ENCODE measurements around the gene SDR9C7. TPM values are rescaled to one million over a fixed set of nuclear protein-coding genes. Genes with fewer than 3 reads are reported as not detected.
"Not testable (repeated sequence)": the region's sequence is repeated elsewhere in the genome, so short reads cannot be mapped to it uniquely, and the experiment has no call there.

SDR9C7 gene
- total RNA-seq, 2 donors from 2014 or later = not detected

DNA sequence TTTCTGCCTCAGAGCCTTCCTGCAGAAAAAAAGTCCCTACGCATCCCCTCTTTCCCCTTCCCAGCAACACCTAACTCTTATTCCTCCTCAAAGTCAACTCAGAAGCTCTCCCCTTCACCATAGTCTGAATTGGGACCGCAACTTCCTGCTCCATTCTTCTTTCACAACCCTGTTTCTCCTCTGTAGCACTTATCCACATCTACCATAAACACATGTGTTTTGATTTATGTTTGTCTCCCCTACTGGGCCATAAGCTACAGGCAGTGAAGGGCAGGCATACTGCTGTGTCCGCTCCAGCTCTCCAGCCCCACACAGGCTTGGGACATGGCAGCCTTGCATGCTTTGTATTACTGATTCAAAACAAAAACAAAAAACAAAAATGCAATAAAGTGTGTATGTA is 5.9 kb downstream of the SDR9C7 start:
- Histone ChIP-seq H3K36me3 (no peaks in the 10 kb centered on the region), H3K27me3 (no peaks in the 10 kb centered on the region), H3K9me3 (no peaks in the 10 kb centered on the region), H3K9ac (ENCODE audit: low read depth in 2 of 2, low read length in 2 of 2) (no peak overlapping the region), H3K27ac (no peak overlapping the region), H3K4me3 (no peak overlapping the region), H3K4me1 (no peaks in the 10 kb centered on the region)
- no peak for DNase-seq
- intact Hi-C loops (cut with DNase I) = no loop called here
- TF ChIP-seq, protein P1, sequence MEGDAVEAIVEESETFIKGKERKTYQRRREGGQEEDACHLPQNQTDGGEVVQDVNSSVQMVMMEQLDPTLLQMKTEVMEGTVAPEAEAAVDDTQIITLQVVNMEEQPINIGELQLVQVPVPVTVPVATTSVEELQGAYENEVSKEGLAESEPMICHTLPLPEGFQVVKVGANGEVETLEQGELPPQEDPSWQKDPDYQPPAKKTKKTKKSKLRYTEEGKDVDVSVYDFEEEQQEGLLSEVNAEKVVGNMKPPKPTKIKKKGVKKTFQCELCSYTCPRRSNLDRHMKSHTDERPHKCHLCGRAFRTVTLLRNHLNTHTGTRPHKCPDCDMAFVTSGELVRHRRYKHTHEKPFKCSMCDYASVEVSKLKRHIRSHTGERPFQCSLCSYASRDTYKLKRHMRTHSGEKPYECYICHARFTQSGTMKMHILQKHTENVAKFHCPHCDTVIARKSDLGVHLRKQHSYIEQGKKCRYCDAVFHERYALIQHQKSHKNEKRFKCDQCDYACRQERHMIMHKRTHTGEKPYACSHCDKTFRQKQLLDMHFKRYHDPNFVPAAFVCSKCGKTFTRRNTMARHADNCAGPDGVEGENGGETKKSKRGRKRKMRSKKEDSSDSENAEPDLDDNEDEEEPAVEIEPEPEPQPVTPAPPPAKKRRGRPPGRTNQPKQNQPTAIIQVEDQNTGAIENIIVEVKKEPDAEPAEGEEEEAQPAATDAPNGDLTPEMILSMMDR (IDR thresholded peaks at IDR 0.05) = no peak

DNA sequence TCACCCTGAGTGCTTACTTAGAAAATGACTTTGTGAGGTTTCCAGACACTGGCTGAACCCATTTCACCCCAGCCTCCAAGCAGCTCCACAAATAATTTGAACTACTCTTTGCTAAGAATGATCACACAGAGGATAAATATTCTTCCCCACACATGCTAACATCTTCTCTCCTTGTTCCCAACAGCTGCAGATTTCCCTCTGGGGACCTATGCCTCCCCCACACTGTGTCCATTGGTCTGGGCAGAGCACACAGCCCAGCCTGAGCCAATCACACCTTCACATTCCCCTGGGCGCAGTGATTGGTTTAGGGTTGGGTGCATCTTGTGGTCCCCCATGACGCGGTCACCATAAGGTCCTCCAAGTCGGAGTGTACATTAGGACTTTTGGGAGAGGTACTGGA is 6.9 kb downstream of the SDR9C7 start:
- no peaks in the 10 kb centered on the region for H3K4me1 ChIP-seq
- H3K36me3 ChIP-seq = no peaks in the 10 kb centered on the region
- no peak overlapping the region for H3K9ac ChIP-seq (ENCODE audit: low read depth in 2 of 2, low read length in 2 of 2)
- no peaks in the 10 kb centered on the region for H3K9me3 ChIP-seq
- TF ChIP-seq, protein P1 (IDR thresholded peaks at IDR 0.05) = no peak
- H3K27me3 ChIP-seq = no peaks in the 10 kb centered on the region
- H3K27ac ChIP-seq = no peak overlapping the region
- no peak for DNase-seq
- H3K4me3 ChIP-seq = no peak overlapping the region
- intact Hi-C loops (cut with DNase I) = no loop called here

DNA sequence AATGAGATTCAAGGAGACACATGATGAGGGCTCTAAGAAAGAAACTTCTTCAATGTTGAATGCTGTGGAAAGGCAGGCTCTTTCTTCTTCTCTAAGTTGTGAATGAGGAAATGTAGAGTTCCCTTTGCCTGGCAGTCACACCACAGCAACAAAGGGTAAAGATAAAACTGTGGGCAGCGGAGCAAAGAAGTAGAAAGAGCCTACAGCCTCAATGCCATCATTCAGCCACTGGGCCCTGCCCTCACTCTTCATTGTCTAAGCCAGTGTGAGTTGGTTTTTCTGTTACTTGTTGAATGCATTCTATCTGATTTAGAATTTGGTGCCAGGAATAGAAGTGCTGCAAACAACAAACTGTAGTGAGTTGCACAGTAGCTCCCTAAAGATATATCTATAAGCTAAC is 12.2 kb downstream of the SDR9C7 start:
- no peaks in the 10 kb centered on the region for H3K27me3 ChIP-seq
- no peaks in the 10 kb centered on the region for H3K36me3 ChIP-seq
- DNase-seq = no peak
- H3K4me3 ChIP-seq = no peak overlapping the region
- no peaks in the 10 kb centered on the region for H3K4me1 ChIP-seq
- H3K27ac ChIP-seq = no peak overlapping the region
- no peak overlapping the region for H3K9ac ChIP-seq (ENCODE audit: low read depth in 2 of 2, low read length in 2 of 2)
- intact Hi-C loops (cut with DNase I) = no loop called here
- no peaks in the 10 kb centered on the region for H3K9me3 ChIP-seq
- TF ChIP-seq, protein P1 (IDR thresholded peaks at IDR 0.05) = no peak

DNA sequence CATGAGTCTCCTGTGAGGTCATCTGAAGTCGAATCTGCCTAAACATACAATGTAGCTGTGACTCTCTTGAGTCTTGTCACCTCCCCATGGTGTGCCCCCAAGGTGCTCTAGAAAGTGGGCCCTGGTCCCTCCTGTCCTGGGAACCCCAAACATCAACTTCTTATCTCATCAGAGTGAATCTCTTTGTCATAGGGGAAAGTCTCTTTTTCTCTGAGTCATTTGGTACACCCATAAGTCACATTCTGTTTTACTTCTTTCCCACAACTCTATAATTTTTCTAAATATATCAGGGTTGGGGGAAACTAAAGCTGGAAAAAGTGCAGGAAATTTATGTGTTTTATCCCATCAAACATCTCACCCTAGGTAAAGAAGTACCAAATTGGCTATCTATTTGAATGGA is 12.9 kb downstream of the SDR9C7 start:
- TF ChIP-seq, protein P1 (IDR thresholded peaks at IDR 0.05) = no peak
- Histone ChIP-seq H3K9ac (ENCODE audit: low read depth in 2 of 2, low read length in 2 of 2) (no peak overlapping the region), H3K27me3 (no peaks in the 10 kb centered on the region), H3K27ac (no peak overlapping the region), H3K9me3 (no peaks in the 10 kb centered on the region), H3K4me3 (no peak overlapping the region), H3K4me1 (no peaks in the 10 kb centered on the region), H3K36me3 (no peaks in the 10 kb centered on the region)
- intact Hi-C loops (cut with DNase I) = no loop called here
- DNase-seq = no peak

DNA sequence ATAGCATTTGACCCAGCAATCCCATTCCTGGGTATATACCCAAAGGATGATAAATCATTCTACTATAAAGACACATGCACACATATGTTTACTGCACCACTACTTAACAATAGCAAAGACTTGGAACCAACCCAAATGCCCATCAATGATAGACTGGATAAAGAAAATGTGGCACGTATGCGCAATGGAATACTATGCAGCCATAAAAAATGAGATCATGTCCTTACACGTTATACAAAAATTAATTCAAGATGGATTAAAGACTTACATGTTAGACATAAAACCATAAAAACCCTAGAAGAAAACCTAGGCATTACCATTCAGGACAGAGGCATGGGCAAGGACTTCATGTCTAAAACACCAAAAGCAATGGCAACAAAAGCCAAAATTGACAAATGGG is 16.1 kb downstream of the SDR9C7 start:
- H3K9ac ChIP-seq (ENCODE audit: low read depth in 2 of 2, low read length in 2 of 2); H3K27ac ChIP-seq; H3K27me3 ChIP-seq; intact Hi-C loops (cut with DNase I); DNase-seq; H3K4me3 ChIP-seq; H3K36me3 ChIP-seq; H3K4me1 ChIP-seq; H3K9me3 ChIP-seq: not testable (repeated sequence)

DNA sequence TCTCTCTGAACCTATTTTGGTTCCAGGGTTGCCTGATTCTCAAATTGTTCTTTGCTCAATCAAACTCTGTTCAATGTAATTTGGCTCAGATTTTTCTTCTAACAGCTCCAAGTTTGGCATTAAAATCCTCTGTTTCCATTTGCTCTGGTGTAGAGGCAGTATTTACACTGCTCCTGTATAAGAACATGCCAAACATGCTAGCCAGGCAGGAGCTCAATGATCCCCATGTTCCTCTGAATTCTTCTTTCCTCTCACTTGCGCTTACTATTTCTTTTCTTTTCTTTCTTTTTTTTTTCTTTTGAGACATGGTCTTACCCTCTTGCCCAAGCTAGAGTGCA is 17.2 kb downstream of the SDR9C7 start:
- Histone ChIP-seq H3K36me3 (no peaks in the 10 kb centered on the region), H3K9me3 (no peaks in the 10 kb centered on the region), H3K4me1 (no peaks in the 10 kb centered on the region), H3K27ac (no peak overlapping the region), H3K27me3 (no peaks in the 10 kb centered on the region), H3K4me3 (no peak overlapping the region), H3K9ac (ENCODE audit: low read depth in 2 of 2, low read length in 2 of 2) (no peak overlapping the region)
- TF ChIP-seq, protein P1 (IDR thresholded peaks at IDR 0.05) = no peak
- no peak for DNase-seq
- intact Hi-C loops (cut with DNase I) = no loop called here
